ENCODE data around the gene TMEM120B.
"Not testable (repeated sequence)": the region's sequence is repeated elsewhere in the genome, so short reads cannot be mapped to it uniquely, and the experiment has no call there.

Gene TMEM120B

GRCh38 chr12:121776190-121777098 lies 63.9 kb downstream of the TMEM120B start:
- DNase-seq = peak; percentile 59 to 91 (median 86)

GRCh38 chr12:121778567-121779421 lies 66.2 kb downstream of the TMEM120B start:
- DNase-seq = no peak

GRCh38 chr12:121779422-121779895 lies 66.9 kb downstream of the TMEM120B start:
- DNase-seq = no peak

- no peak for DNase-seq
These were observed 67.9 kb downstream of the TMEM120B start for GRCh38 chr12:121780429-121780828.

- DNase-seq = no peak
These were observed 69.0 kb downstream of the TMEM120B start for GRCh38 chr12:121781484-121781997.

GRCh38 chr12:121781998-121782979 lies 69.7 kb downstream of the TMEM120B start:
- peak in 3 of 6 experiments; percentile 20 to 39 (median 23) for DNase-seq

- peak in 1 of 6 experiments; percentile 13 for DNase-seq
These were observed 71.2 kb downstream of the TMEM120B start for GRCh38 chr12:121783766-121784165.

- DNase-seq = no peak
These were observed 71.9 kb downstream of the TMEM120B start for GRCh38 chr12:121784460-121784859.

- peak in 4 of 6 experiments; percentile 30 to 47 (median 34) for DNase-seq
These were observed 73.9 kb downstream of the TMEM120B start for GRCh38 chr12:121786440-121786825.

- peak; percentile 22 to 59 (median 52) for DNase-seq
These were observed 74.8 kb downstream of the TMEM120B start for GRCh38 chr12:121787063-121788025.

- DNase-seq = no peak
These were observed 75.7 kb downstream of the TMEM120B start for GRCh38 chr12:121788176-121788818.

GRCh38 chr12:121789233-121789781 lies 76.8 kb downstream of the TMEM120B start:
- DNase-seq = peak in 5 of 6 experiments; percentile 53 to 65 (median 60)

- peak; percentile 85 to 97 (median 92) for DNase-seq
These were observed 77.5 kb downstream of the TMEM120B start for GRCh38 chr12:121789800-121790728.

GRCh38 chr12:121790785-121791184 lies 78.2 kb downstream of the TMEM120B start:
- DNase-seq = not testable (repeated sequence)

GRCh38 chr12:121791671-121792551 lies 79.4 kb downstream of the TMEM120B start:
- DNase-seq = peak in 2 of 6 experiments; percentile 39 to 41

GRCh38 chr12:121792607-121793439 lies 80.3 kb downstream of the TMEM120B start:
- peak; percentile 30 to 64 (median 56) for DNase-seq

Data from stimulated activated naive CD4-positive, alpha-beta T cell (primary cell).